ENCODE data around the gene OVOL3.

DNA sequence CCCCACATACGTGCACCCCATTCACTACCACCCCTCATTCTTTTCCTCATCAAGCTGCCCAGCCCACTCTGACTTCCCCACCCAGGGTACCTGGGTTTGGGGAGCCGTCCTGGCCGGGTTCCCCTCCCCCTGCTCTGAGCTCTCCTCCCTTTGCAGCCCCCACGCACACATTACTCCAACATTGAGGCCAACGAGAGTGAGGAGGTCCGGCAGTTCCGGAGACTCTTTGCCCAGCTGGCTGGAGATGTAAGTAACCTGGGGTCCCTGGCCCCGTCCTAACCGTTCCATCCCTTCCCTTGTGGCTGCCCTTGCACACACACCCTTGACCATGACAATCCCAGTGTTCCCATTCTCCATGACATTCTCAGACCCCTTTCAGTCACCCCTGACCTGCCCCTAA is 31.6 kb downstream of the OVOL3 start:
- TF ChIP-seq, protein P1, sequence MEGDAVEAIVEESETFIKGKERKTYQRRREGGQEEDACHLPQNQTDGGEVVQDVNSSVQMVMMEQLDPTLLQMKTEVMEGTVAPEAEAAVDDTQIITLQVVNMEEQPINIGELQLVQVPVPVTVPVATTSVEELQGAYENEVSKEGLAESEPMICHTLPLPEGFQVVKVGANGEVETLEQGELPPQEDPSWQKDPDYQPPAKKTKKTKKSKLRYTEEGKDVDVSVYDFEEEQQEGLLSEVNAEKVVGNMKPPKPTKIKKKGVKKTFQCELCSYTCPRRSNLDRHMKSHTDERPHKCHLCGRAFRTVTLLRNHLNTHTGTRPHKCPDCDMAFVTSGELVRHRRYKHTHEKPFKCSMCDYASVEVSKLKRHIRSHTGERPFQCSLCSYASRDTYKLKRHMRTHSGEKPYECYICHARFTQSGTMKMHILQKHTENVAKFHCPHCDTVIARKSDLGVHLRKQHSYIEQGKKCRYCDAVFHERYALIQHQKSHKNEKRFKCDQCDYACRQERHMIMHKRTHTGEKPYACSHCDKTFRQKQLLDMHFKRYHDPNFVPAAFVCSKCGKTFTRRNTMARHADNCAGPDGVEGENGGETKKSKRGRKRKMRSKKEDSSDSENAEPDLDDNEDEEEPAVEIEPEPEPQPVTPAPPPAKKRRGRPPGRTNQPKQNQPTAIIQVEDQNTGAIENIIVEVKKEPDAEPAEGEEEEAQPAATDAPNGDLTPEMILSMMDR (IDR thresholded peaks at IDR 0.05), result no peak
- no peak for TF ChIP-seq POLR2A (IDR thresholded peaks at IDR 0.05)
